Measurements from ENCODE around the gene FAM170B.

The FAM170B gene

GRCh38 chr10:49109669-49110340, 24.0 kb downstream of the FAM170B start:
- no peak overlapping the region for H3K4me3 ChIP-seq (ENCODE audit: low read depth, low read length)
- H3K9me3 ChIP-seq (ENCODE audit: control insufficient read depth, insufficient read depth, low read depth, low read length), result no peaks in the 10 kb centered on the region
- no peaks in the 10 kb centered on the region for H3K4me1 ChIP-seq (ENCODE audit: control insufficient read depth, insufficient read depth, low read length)
- no peak overlapping the region for H3K9ac ChIP-seq (ENCODE audit: low read length)
- peaks cover 22% of the 10 kb centered on the region for H3K27me3 ChIP-seq (ENCODE audit: control insufficient read depth, insufficient read depth, low read length)
- H3K36me3 ChIP-seq (ENCODE audit: control insufficient read depth, insufficient read depth, low read length), result no peaks in the 10 kb centered on the region
- H3K27ac ChIP-seq (ENCODE audit: low read depth, low read length), result no peak overlapping the region

GRCh38 chr10:49108656-49109055, 25.2 kb downstream of the FAM170B start:
- Histone ChIP-seq H3K27ac (ENCODE audit: low read depth, low read length) (no peak overlapping the region), H3K27me3 (ENCODE audit: control insufficient read depth, insufficient read depth, low read length) (peaks cover 11% of the 10 kb centered on the region; the same call in 1 of the 2 replicates), H3K4me1 (ENCODE audit: control insufficient read depth, insufficient read depth, low read length) (no peaks in the 10 kb centered on the region), H3K4me3 (ENCODE audit: low read depth, low read length) (no peak overlapping the region), H3K36me3 (ENCODE audit: control insufficient read depth, insufficient read depth, low read length) (no peaks in the 10 kb centered on the region), H3K9ac (ENCODE audit: low read length) (no peak overlapping the region), H3K9me3 (ENCODE audit: control insufficient read depth, insufficient read depth, low read depth, low read length) (no peaks in the 10 kb centered on the region)

- peaks cover 3% of the 10 kb centered on the region; the same call in 1 of the 2 replicates for H3K27me3 ChIP-seq (ENCODE audit: control insufficient read depth, insufficient read depth, low read length)
- H3K4me3 ChIP-seq (ENCODE audit: low read depth, low read length), result no peak overlapping the region
- H3K27ac ChIP-seq (ENCODE audit: low read depth, low read length), result no peak overlapping the region
- no peaks in the 10 kb centered on the region for H3K9me3 ChIP-seq (ENCODE audit: control insufficient read depth, insufficient read depth, low read depth, low read length)
- H3K36me3 ChIP-seq (ENCODE audit: control insufficient read depth, insufficient read depth, low read length), result no peaks in the 10 kb centered on the region
- H3K4me1 ChIP-seq (ENCODE audit: control insufficient read depth, insufficient read depth, low read length), result no peaks in the 10 kb centered on the region
- H3K9ac ChIP-seq (ENCODE audit: low read length), result no peak overlapping the region
Measured at GRCh38 chr10:49107887-49108267, 25.9 kb downstream of the FAM170B start.

- Histone ChIP-seq H3K9me3 (ENCODE audit: control insufficient read depth, insufficient read depth, low read depth, low read length) (no peaks in the 10 kb centered on the region), H3K27me3 (ENCODE audit: control insufficient read depth, insufficient read depth, low read length) (peaks cover under 1% of the 10 kb centered on the region; the same call in 1 of the 2 replicates), H3K9ac (ENCODE audit: low read length) (no peak overlapping the region), H3K27ac (ENCODE audit: low read depth, low read length) (no peak overlapping the region), H3K4me1 (ENCODE audit: control insufficient read depth, insufficient read depth, low read length) (no peaks in the 10 kb centered on the region), H3K36me3 (ENCODE audit: control insufficient read depth, insufficient read depth, low read length) (no peaks in the 10 kb centered on the region), H3K4me3 (ENCODE audit: low read depth, low read length) (no peak overlapping the region)
Measured at GRCh38 chr10:49107111-49107886, 26.5 kb downstream of the FAM170B start.

- Histone ChIP-seq H3K27ac (ENCODE audit: low read depth, low read length) (no peak overlapping the region), H3K9me3 (ENCODE audit: control insufficient read depth, insufficient read depth, low read depth, low read length) (no peaks in the 10 kb centered on the region), H3K36me3 (ENCODE audit: control insufficient read depth, insufficient read depth, low read length) (no peaks in the 10 kb centered on the region), H3K9ac (ENCODE audit: low read length) (no peak overlapping the region), H3K27me3 (ENCODE audit: control insufficient read depth, insufficient read depth, low read length) (no peaks in the 10 kb centered on the region; the same call in 1 of the 2 replicates), H3K4me3 (ENCODE audit: low read depth, low read length) (no peak overlapping the region), H3K4me1 (ENCODE audit: control insufficient read depth, insufficient read depth, low read length) (no peaks in the 10 kb centered on the region)
Measured at GRCh38 chr10:49106451-49106850, 27.4 kb downstream of the FAM170B start.

- no peaks in the 10 kb centered on the region for H3K4me1 ChIP-seq (ENCODE audit: control insufficient read depth, insufficient read depth, low read length)
- no peaks in the 10 kb centered on the region for H3K36me3 ChIP-seq (ENCODE audit: control insufficient read depth, insufficient read depth, low read length)
- no peak overlapping the region for H3K9ac ChIP-seq (ENCODE audit: low read length)
- no peak overlapping the region for H3K27ac ChIP-seq (ENCODE audit: low read depth, low read length)
- H3K9me3 ChIP-seq (ENCODE audit: control insufficient read depth, insufficient read depth, low read depth, low read length), result no peaks in the 10 kb centered on the region
- no peaks in the 10 kb centered on the region; the same call in 1 of the 2 replicates for H3K27me3 ChIP-seq (ENCODE audit: control insufficient read depth, insufficient read depth, low read length)
- no peak overlapping the region for H3K4me3 ChIP-seq (ENCODE audit: low read depth, low read length)
Measured at GRCh38 chr10:49105076-49105475, 28.7 kb downstream of the FAM170B start.

- no peaks in the 10 kb centered on the region; the same call in 1 of the 2 replicates for H3K27me3 ChIP-seq (ENCODE audit: control insufficient read depth, insufficient read depth, low read length)
- no peaks in the 10 kb centered on the region for H3K9me3 ChIP-seq (ENCODE audit: control insufficient read depth, insufficient read depth, low read depth, low read length)
- H3K27ac ChIP-seq (ENCODE audit: low read depth, low read length), result no peak overlapping the region
Measured at GRCh38 chr10:49104323-49104722, 29.5 kb downstream of the FAM170B start.

GRCh38 chr10:49103761-49104160, 30.1 kb downstream of the FAM170B start:
- no peaks in the 10 kb centered on the region for H3K36me3 ChIP-seq (ENCODE audit: control insufficient read depth, insufficient read depth, low read length)
- H3K9me3 ChIP-seq (ENCODE audit: control insufficient read depth, insufficient read depth, low read depth, low read length), result no peaks in the 10 kb centered on the region
- H3K4me1 ChIP-seq (ENCODE audit: control insufficient read depth, insufficient read depth, low read length), result no peaks in the 10 kb centered on the region
- H3K9ac ChIP-seq (ENCODE audit: low read length), result no peak overlapping the region
- no peak overlapping the region for H3K27ac ChIP-seq (ENCODE audit: low read depth, low read length)
- no peaks in the 10 kb centered on the region; the same call in 1 of the 2 replicates for H3K27me3 ChIP-seq (ENCODE audit: control insufficient read depth, insufficient read depth, low read length)
- no peak overlapping the region for H3K4me3 ChIP-seq (ENCODE audit: low read depth, low read length)

More at GRCh38 chr10:49104323-49104722, 29.5 kb downstream of the FAM170B start:
- no peak overlapping the region for H3K9ac ChIP-seq (ENCODE audit: low read length)
- H3K4me3 ChIP-seq (ENCODE audit: low read depth, low read length), result no peak overlapping the region
- no peaks in the 10 kb centered on the region for H3K36me3 ChIP-seq (ENCODE audit: control insufficient read depth, insufficient read depth, low read length)
- no peaks in the 10 kb centered on the region for H3K4me1 ChIP-seq (ENCODE audit: control insufficient read depth, insufficient read depth, low read length)

- H3K9ac ChIP-seq (ENCODE audit: low read length), result no peak overlapping the region
- H3K4me3 ChIP-seq (ENCODE audit: low read depth, low read length), result no peak overlapping the region
- no peaks in the 10 kb centered on the region for H3K36me3 ChIP-seq (ENCODE audit: control insufficient read depth, insufficient read depth, low read length)
- no peak overlapping the region for H3K27ac ChIP-seq (ENCODE audit: low read depth, low read length)
- H3K9me3 ChIP-seq (ENCODE audit: control insufficient read depth, insufficient read depth, low read depth, low read length), result no peaks in the 10 kb centered on the region
- H3K27me3 ChIP-seq (ENCODE audit: control insufficient read depth, insufficient read depth, low read length), result no peaks in the 10 kb centered on the region
- H3K4me1 ChIP-seq (ENCODE audit: control insufficient read depth, insufficient read depth, low read length), result no peaks in the 10 kb centered on the region
Measured at GRCh38 chr10:49099046-49099445, 34.8 kb downstream of the FAM170B start.

- Histone ChIP-seq H3K27me3 (ENCODE audit: control insufficient read depth, insufficient read depth, low read length) (no peaks in the 10 kb centered on the region), H3K27ac (ENCODE audit: low read depth, low read length) (no peak overlapping the region), H3K36me3 (ENCODE audit: control insufficient read depth, insufficient read depth, low read length) (no peaks in the 10 kb centered on the region), H3K9me3 (ENCODE audit: control insufficient read depth, insufficient read depth, low read depth, low read length) (no peaks in the 10 kb centered on the region), H3K4me3 (ENCODE audit: low read depth, low read length) (no peak overlapping the region), H3K4me1 (ENCODE audit: control insufficient read depth, insufficient read depth, low read length) (no peaks in the 10 kb centered on the region), H3K9ac (ENCODE audit: low read length) (no peak overlapping the region)
Measured at GRCh38 chr10:49096890-49097445, 36.9 kb downstream of the FAM170B start.

- H3K4me3 ChIP-seq (ENCODE audit: low read depth, low read length), result no peak overlapping the region
- H3K9me3 ChIP-seq (ENCODE audit: control insufficient read depth, insufficient read depth, low read depth, low read length), result no peaks in the 10 kb centered on the region
- no peaks in the 10 kb centered on the region for H3K36me3 ChIP-seq (ENCODE audit: control insufficient read depth, insufficient read depth, low read length)
- H3K9ac ChIP-seq (ENCODE audit: low read length), result no peak overlapping the region
- H3K27ac ChIP-seq (ENCODE audit: low read depth, low read length), result no peak overlapping the region
- no peaks in the 10 kb centered on the region for H3K27me3 ChIP-seq (ENCODE audit: control insufficient read depth, insufficient read depth, low read length)
- no peaks in the 10 kb centered on the region for H3K4me1 ChIP-seq (ENCODE audit: control insufficient read depth, insufficient read depth, low read length)
Measured at GRCh38 chr10:49094646-49095045, 39.2 kb downstream of the FAM170B start.

All from HUES6 (cell line).